NCI-H1105 (cell line): ENCODE results near the gene KIAA2012.

ENCODE experiments used
- DNase-seq: peaks from one replicate; lab custom pipeline; 2025; lab: John Stamatoyannopoulos, UW

Gene KIAA2012

GRCh38 chr2:202149936-202150335 lies 76.9 kb downstream of the KIAA2012 start:
- no peak for DNase-seq

DNA sequence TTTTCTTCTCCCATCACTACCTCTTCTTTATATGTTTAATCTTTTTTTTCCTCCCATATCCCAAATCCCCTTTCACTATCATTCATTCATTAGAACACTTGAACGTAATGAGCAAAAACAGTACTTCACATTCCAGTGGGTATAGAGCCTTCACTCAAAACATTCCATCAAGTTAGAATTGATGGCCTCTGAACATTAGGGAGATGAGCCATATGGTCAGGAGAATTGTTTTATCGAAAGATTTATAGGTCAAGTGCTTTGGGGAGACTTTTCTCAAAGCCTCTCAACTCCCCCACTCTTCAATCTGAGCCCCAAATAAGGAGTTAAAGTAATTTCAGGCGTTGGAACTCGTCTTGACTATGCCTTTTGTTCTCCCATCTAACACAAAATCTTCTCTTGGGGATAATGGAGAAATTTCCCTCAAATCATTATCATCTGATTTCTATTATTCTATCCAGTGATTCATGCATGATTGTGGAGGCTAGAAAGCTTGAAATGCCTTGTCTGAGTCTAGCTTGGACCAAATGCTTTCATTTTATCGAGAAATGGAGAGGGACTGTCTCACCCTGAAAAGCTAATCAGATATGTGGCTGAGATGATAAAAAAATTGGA lies 79.2 kb downstream of the KIAA2012 start:
- DNase-seq: no peak

DNA sequence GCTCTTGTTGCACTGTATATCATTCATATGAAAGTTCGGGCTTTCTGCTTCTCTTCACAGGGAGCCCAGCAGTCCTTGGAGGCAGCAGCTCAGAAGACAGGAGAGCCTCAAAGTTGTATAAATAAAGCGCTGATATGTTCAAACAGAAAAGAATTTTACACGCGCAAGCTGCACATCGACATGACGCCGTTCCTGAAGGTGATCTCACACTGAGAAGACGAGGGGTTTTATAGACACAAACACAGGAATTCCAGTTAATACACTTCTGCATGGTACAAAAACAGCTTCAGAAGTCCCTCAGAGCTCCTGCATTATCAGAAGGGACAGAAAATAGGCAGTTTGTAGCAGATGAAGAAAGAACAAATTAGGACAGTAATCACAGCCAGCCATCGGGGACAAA lies 81.6 kb downstream of the KIAA2012 start:
- DNase-seq: no peak

GRCh38 chr2:202157211-202157990 lies 84.3 kb downstream of the KIAA2012 start:
- DNase-seq: no peak

DNA sequence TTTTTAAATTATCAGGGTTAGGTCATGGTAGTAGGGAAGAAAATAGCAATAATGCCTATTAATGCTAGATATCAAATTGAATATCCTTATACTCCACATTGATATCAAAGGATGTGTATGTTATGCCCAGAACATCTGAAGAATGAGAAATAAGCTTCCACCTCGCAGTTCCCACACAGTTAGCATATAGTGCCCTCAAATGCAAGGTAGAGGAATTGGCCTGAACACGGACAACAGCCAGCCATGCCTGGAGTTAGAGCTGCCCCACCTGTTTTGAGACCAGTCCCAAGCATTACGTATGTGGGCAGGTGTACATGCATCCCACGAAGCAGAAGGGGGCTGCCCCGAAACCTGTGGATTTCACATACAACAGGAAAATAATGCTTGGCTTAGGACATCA lies 85.7 kb downstream of the KIAA2012 start:
- DNase-seq: no peak

DNA sequence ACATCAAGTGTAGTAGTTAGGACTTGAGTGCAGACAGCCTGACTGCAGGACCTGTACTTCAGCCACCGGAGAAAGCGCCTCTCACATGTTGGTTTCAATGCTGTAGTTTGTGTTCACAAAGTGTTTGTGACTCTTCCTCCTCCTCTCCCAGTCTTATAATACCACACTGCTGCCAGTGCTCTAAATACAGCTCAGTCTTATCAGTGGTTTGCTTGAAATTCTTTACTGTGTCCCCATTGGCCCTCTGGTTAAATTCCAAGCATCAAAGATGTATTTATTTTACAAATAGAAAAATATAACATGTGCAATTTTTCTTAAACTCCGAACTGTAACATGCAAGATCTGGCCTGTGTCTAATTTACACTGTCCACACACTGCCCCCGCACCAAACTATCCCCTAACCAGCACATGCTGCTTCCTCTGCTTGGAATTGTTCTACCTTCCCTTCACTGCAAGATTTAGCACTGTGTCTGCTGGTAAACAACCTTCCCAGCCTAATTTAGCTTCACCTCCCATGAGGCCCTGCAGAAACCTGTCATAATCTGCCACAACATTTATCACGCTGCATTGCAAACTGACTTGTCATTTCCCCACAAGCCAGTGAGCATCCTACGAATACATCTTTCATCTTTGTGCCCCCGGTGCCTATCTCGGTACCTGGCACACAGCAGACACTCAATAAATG lies 88.2 kb downstream of the KIAA2012 start:
- no peak for DNase-seq

GRCh38 chr2:202164411-202164810 lies 91.4 kb downstream of the KIAA2012 start:
- DNase-seq: no peak

DNA sequence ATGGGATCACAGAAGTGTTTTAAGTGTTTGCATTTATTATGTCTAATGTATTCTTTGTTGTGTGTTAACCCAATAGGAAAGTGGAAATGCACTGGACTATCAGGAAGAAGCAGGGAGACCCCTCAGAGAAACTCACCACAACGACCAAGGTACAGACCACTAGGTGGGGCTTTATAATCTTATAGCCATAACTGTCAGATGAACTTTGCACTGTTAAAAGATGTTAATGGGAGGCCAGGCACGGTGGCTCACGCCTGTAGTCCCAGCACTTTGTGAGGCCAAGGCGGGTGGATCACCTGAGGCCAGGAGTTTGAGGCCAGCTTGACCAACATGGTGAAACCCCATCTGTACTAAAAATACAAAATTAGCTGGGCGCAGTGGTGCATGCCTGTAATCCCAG lies 92.2 kb downstream of the KIAA2012 start:
- no peak for DNase-seq

DNA sequence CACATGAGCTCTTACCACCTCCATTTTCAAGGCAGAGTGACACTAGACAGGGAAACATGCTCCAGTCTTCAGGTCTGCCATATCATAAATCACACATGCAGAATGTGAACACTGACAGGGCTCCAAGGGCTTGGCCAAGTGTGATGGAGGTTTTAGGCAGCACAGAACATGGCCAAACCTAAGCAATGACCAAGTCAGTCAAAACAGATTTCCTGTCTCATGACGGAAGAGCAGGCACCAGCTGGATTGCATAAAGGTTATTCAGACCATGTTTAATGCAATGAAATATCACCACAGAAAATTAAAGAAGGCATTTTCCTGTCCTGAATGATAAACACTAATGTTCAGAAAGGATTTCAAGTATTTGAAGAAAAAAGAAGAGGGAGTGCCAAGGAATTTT lies 92.9 kb downstream of the KIAA2012 start:
- DNase-seq: no peak

DNA sequence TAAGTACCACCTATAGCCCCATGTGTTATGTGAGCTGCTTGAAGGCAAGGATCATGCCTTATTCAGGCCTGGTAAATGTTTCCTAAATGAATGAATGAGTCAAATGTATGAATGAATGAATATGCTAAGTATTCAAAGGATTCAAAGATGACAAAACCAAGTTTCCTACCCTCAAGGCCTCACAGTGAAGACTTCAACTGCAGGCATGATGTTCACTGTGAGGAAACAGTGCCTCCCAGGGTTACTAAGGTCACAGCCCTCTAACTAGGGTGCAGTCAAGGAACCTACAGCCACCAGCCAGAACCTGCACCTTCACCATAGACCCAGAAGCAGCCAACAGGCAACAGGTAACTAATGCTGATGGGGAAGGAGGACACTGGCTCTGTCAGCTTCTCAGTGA lies 96.1 kb downstream of the KIAA2012 start:
- DNase-seq: no peak

DNA sequence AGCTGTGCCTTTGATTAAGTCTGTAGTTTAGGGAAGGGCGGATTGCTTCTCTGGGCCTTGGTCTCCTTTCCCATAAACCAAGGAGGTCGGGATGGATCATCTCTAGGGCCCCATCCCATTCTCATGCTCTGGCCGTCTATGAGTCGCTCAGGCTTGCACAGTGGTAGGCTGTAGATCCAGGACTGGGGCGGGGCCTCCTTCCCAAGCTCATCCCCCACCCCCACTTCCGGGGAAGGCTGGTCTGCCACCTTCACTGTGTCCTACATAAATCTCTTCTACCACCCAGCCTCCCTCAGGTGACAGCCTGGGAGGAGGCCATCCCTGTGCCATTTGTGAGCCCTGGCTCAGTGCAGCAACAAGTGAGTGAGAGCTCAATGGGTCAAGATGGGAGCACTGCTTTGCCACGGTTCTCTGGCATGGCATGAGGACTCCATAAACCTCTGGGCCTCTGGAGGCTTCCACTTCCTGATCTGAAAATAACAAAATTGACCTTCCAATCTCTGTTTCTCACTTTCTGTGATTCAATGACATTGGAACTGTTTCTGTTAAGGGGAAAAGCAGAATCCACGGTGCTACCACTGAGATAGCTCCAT lies 96.9 kb downstream of the KIAA2012 start:
- DNase-seq: no peak

DNA sequence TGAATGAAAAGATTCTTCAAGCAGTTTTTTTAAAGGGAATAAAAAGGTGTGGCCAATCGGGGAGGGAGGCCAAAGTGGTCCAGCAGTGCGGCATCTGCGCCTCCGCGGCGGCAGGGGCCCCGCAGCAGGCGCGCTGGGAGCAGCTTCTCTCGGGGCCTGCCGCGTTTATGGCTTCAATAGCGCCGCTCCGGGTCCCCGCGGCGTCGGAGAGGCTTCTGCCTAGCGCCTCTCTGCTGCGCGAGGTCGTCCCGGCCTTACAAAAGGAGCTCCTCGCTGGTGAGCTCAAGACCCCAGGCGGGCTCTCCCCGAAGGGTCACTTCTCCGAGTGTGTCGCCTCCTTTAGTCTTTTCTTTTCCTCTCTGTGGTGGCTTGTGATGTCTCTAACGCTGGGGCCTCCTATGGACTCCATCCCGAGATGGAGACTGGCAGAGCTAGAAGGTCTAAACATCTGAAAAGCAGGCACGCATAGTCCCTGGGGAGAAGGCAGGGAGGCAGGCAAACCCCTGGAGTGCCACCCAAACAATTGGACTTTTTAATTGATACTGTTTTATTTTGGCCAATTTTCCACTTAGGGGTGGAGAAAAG lies 98.3 kb downstream of the KIAA2012 start:
- no peak for DNase-seq

DNA sequence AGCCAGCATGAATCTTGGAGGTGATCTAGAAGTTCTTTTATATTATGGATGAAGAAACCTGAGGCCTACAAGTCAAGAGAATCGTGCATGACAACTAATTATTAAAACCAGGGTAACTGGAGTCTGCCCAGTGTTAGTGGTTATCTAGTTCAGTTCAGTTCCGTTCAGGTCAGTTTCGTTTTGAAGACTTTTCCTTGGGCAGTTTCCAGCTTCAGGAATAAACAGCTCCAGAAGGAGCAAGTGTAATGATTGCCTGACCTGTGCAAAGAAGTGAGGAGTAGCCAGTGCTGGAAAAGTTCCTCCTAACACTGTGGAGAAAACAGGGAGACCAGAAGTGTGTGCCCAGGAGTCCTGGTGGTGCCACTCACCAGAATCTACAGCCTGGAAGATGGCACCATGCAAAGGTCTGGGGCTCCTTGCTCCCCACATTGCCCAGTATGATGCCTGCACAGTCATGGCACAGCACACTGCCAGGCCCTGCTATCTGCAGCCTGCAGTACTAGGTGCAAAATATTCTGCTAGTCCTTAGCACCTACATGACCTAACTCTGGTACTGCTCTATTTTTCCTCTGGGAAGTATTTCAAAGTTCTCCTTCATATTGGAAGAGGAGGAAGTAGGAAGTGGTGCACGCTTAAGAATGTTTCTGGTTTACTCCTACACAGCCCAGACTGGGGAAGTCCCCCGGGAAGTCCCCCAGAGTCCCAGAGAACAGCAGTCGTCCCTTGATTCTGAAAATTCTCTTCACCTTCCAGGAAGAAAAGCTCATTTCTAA lies 99.6 kb downstream of the KIAA2012 start:
- no peak for DNase-seq

DNA sequence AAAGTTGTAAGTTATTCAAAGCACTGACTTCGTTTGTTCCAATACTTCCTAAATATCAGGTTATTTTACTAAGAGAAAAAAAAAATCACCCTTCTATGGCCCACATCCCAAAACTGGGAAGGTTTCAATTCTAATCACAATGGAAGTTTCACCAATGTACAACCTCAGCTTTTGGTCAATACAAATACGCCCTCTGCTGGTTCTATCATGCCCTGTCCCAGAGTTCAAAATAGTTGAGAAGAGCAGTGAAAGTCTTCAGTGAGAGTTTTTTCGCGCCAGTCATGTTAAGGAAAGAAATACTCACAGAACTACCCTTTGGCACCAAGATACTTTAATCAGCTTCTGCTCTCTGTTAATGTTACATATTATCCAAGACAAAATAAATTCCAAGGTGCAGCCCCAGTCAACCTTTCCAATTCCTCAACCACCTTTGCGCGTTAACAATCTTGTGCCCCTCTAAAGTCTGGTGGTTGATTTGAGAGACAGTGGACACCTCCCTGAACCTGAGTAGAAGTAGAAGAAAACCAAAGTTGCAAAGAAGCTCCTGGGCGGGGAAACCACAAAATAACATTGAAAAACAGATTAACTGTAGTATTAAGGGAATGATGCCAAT lies 105.4 kb downstream of the KIAA2012 start:
- peak; percentile 36 for DNase-seq

- no peak for DNase-seq
Observed at GRCh38 chr2:202184557-202184956, 111.5 kb downstream of the KIAA2012 start.

DNA sequence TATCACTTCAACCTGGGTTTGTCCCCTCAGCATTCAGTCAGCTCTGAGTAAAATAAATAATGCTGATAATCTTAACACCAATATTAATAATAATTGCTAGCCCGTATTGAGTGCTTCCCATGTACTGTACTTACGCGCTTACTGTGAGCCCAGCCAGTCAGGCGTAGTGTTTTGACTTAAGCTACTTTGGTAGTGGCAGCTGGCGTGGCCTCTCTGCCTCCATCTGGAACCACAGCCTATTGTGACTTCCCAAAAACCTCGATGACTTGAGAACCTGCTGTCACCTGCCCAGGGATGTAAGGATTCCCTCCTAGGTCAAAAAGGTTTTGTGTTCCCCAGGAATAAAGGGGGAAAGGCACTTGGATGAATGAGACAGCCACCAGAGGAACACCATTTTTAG lies 112.1 kb downstream of the KIAA2012 start:
- DNase-seq: no peak

DNA sequence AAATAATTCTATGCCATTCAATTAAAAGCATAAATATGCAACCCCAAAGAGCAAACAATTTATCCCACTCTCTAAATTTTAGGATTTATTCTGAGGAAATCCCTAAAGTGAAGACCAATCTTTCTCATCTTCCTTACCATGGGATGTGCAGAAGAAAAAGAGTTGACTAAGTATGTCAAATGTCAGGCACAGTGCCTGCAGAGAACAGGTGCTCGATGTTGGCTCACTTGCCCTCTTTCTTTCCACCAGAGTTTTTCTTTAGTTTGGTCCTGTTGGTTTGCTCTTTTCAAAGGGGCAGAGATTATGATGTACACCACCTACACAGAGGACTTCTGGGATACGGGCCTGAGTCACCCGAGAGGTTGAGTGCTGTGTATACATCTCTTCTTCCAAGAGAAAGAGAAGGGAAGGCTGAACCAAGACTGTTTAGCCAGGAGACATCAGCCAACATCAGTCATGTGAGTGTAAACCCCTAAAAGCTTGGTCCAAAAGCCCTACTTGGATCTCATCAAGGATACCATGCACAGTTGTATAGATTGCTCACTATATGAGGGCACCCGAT lies 113.7 kb downstream of the KIAA2012 start:
- no peak for DNase-seq

DNA sequence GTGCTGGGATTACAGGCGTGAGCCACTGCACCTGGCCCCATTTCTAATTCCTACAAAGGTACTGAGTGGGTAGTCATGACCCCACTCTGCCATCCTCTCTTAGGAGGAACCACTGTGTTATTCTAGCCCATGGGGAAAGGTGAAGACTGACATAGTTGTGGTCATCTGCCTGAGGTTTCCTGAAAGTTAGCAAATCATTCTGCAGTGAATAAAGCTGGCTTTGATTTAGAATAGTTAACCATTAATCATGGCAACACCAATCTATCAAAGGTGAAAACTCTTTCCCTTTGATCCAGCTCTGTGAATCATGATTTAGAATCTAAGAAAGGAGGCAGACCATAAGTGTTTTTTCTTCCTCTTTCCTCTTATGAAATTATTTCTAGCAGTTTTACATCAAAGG lies 114.5 kb downstream of the KIAA2012 start:
- DNase-seq: no peak

GRCh38 chr2:202193305-202193704 lies 120.2 kb downstream of the KIAA2012 start:
- DNase-seq: no peak

DNA sequence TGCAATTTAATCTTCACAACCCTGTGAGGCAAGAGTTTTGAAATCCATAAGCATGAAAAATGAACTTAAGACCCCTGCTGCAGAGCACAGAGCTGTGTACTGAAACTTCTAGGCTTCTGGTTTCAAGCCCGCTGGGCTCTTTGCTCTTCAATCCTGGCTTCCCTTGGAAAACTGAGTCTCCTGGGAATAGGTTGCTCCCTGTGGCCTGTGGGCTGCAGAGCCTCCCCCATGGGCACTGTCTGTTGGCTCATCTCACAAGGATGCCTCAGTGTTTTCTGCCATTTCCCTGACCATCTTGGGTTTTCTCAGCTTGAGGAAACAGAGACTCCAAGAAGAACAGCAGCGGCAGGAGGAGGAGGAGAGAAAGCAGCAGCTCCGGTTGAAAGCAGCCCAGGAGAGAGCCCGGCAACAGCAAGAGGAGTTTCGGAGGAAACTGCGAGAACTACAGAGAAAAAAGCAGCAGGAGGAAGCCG lies 120.9 kb downstream of the KIAA2012 start:
- no peak for DNase-seq

DNA sequence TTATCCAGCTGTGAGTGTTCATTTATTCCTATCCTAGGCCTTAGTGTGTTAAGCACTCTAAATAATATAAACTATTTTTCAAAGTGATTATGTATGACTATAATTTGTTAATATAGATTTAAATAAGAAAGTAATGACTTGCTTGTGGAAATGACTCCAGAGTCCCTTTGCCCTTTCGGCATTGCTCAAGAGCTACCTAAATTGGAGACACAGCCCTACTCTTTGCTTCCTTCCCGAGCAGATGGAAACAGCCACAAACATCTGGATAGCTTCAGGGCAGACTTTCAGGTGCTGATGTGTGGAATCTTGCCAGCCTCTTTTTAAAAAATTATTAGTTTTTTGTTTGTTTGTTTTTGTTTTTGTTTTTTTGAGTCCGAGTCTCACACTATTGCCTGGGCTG lies 121.4 kb downstream of the KIAA2012 start:
- DNase-seq: no peak
